ENCODE data around the gene AOC3.
"Not testable (repeated sequence)": the region's sequence is repeated elsewhere in the genome, so short reads cannot be mapped to it uniquely, and the experiment has no call there.

Gene AOC3

GRCh38 chr17:42844761-42845555 lies 6.0 kb upstream of the AOC3 start:
- no peak for DNase-seq

GRCh38 chr17:42845556-42845917 lies 5.5 kb upstream of the AOC3 start:
- DNase-seq = no peak

GRCh38 chr17:42845918-42846593 lies 4.9 kb upstream of the AOC3 start:
- DNase-seq = no peak

- no peak for DNase-seq
These were observed 4.3 kb upstream of the AOC3 start for GRCh38 chr17:42846594-42847280.

- no peak for DNase-seq
These were observed 2.9 kb upstream of the AOC3 start for GRCh38 chr17:42848093-42848492.

- no peak for DNase-seq
These were observed 2.0 kb upstream of the AOC3 start for GRCh38 chr17:42849031-42849430.

- DNase-seq = no peak
These were observed 1.4 kb upstream of the AOC3 start for GRCh38 chr17:42849451-42850181.

- not testable (repeated sequence) for DNase-seq
These were observed 607 bp downstream of the AOC3 start for GRCh38 chr17:42851371-42852240.

- DNase-seq = no peak
These were observed 1.4 kb downstream of the AOC3 start for GRCh38 chr17:42852351-42852750.

- DNase-seq = no peak
These were observed 2.0 kb downstream of the AOC3 start for GRCh38 chr17:42853004-42853403.

- DNase-seq = no peak
These were observed 2.6 kb downstream of the AOC3 start for GRCh38 chr17:42853597-42853967.

- DNase-seq = no peak
These were observed 3.2 kb downstream of the AOC3 start for GRCh38 chr17:42853968-42854790.

- DNase-seq = no peak
These were observed 4.1 kb downstream of the AOC3 start for GRCh38 chr17:42855048-42855596.

- DNase-seq = not testable (repeated sequence)
These were observed 5.1 kb downstream of the AOC3 start for GRCh38 chr17:42856093-42856492.

- not testable (repeated sequence) for DNase-seq
These were observed 5.5 kb downstream of the AOC3 start for GRCh38 chr17:42856516-42856915.

- no peak for DNase-seq
These were observed 6.4 kb downstream of the AOC3 start for GRCh38 chr17:42857389-42857788.

- DNase-seq = no peak
These were observed 14.7 kb downstream of the AOC3 start for GRCh38 chr17:42865638-42866094.

GRCh38 chr17:42866216-42866615 lies 15.2 kb downstream of the AOC3 start:
- no peak for DNase-seq

GRCh38 chr17:42866631-42867575 lies 15.9 kb downstream of the AOC3 start:
- no peak for DNase-seq

Data from cerebellar nuclear complex (tissue), 1 donor.